Mucosa of rectum (tissue), 2 donors: ENCODE measurements around the gene PTPN6.
A peak's percentile ranks its signal among the peaks of the same experiment; 100 is the strongest.
"Not testable (repeated sequence)": the region's sequence is repeated elsewhere in the genome, so short reads cannot be mapped to it uniquely, and the experiment has no call there.

Experiments
- H3K27ac ChIP-seq, 2 donors: one replicate each; pipeline ENCODE4 v1.7.0; 2013; ENCODE audit warnings: inconsistent platforms in 2 of 2, low read depth in 2 of 2, low read length in 2 of 2
- H3K27me3 ChIP-seq, 2 donors: one replicate each; pipeline ENCODE4 v1.7.0; 2013; ENCODE audit warnings: low read length in 2 of 2; ENCODE audit not compliant: control insufficient read depth in 2 of 2, insufficient read depth in 2 of 2
- H3K36me3 ChIP-seq, 2 donors: one replicate each; pipeline ENCODE4 v1.7.0; 2013; ENCODE audit warnings: low read length in 2 of 2; ENCODE audit not compliant: control insufficient read depth in 2 of 2, insufficient read depth in 2 of 2
- H3K4me1 ChIP-seq, 2 donors: one replicate each; pipeline ENCODE4 v1.7.0; 2013; ENCODE audit warnings: low read length in 2 of 2, mild to moderate bottlenecking in 1 of 2; ENCODE audit not compliant: control insufficient read depth in 2 of 2, insufficient read depth in 2 of 2
- H3K4me3 ChIP-seq, 2 donors: one replicate each; pipeline ENCODE4 v1.7.0; 2013; ENCODE audit warnings: low read length in 2 of 2
- H3K9ac ChIP-seq, 2 donors: one replicate each; pipeline ENCODE4 v1.7.0; 2013; ENCODE audit warnings: low read length in 2 of 2, low read depth in 1 of 2, mild to moderate bottlenecking in 1 of 2
- H3K9me3 ChIP-seq, 2 donors: one replicate each; pipeline ENCODE4 v1.7.0; 2013; ENCODE audit warnings: low read length in 2 of 2; ENCODE audit not compliant: control insufficient read depth in 2 of 2
- donor health status: healthy.
- donor health status: Normal muscosa, but diverticular disease.

Gene PTPN6

GRCh38 chr12:6950811-6951540 lies at the start of gene PTPN6:
TSS of gene PTPN6 (plus strand) at chr12:6951356. CDS start at chr12:6951513, 157 bp downstream.
- H3K4me1 ChIP-seq: peaks cover 31 to 44% of the 10 kb centered on the region in 2 donors
- H3K27me3 ChIP-seq: no peaks in the 10 kb centered on the region
- H3K4me3 ChIP-seq: peak within 1 kb of the TSS; percentile 62 to 76
- no peaks in the 10 kb centered on the region for H3K9me3 ChIP-seq
- H3K27ac ChIP-seq: peak within 1 kb of the TSS; percentile 79 to 91
- peaks cover 4 to 19% of the 10 kb centered on the region in 2 donors for H3K36me3 ChIP-seq
- H3K9ac ChIP-seq: peak within 1 kb of the TSS; percentile 67 to 72

GRCh38 chr12:6902448-6902847 lies 48.7 kb upstream of the PTPN6 start:
- no peak overlapping the region for H3K9ac ChIP-seq
- no peaks in the 10 kb centered on the region for H3K36me3 ChIP-seq
- H3K27me3 ChIP-seq: no peaks in the 10 kb centered on the region
- no peak overlapping the region for H3K27ac ChIP-seq
- peaks cover 10 to 17% of the 10 kb centered on the region in 2 donors for H3K4me1 ChIP-seq
- no peak overlapping the region for H3K4me3 ChIP-seq
- H3K9me3 ChIP-seq: no peaks in the 10 kb centered on the region

GRCh38 chr12:6903722-6904121 lies 47.4 kb upstream of the PTPN6 start:
- no peaks in the 10 kb centered on the region for H3K9me3 ChIP-seq
- H3K36me3 ChIP-seq: no peaks in the 10 kb centered on the region
- no peak overlapping the region for H3K9ac ChIP-seq

GRCh38 chr12:6904280-6905276 lies 46.6 kb upstream of the PTPN6 start, which contains the start of gene LRRC23:
TSS of gene LRRC23 (plus strand) at chr12:6904822. CDS start at chr12:6905634, 812 bp downstream.
- Histone ChIP-seq H3K36me3 (no peaks in the 10 kb centered on the region), H3K27ac (peak within 1 kb of the TSS; percentile 70 to 79), H3K4me3 (peak within 1 kb of the TSS; percentile 92 to 97), H3K27me3 (no peaks in the 10 kb centered on the region), H3K9ac (peak within 1 kb of the TSS; percentile 82 to 93), H3K9me3 (no peaks in the 10 kb centered on the region), H3K4me1 (peaks cover 10 to 15% of the 10 kb centered on the region in 2 donors)

More at GRCh38 chr12:6903722-6904121, 47.4 kb upstream of the PTPN6 start:
- Histone ChIP-seq H3K4me3 (no peak overlapping the region), H3K4me1 (peaks cover 10 to 17% of the 10 kb centered on the region in 2 donors), H3K27ac (no peak overlapping the region), H3K27me3 (no peaks in the 10 kb centered on the region)

- Histone ChIP-seq H3K4me1 (peaks cover 10 to 13% of the 10 kb centered on the region in 2 donors), H3K27ac (peak overlapping the region in 1 of 2 donors; percentile 79), H3K9ac (peak overlapping the region in 1 of 2 donors; percentile 93), H3K9me3 (no peaks in the 10 kb centered on the region), H3K36me3 (no peaks in the 10 kb centered on the region), H3K4me3 (peak overlapping the region; percentile 92 to 97), H3K27me3 (no peaks in the 10 kb centered on the region)
Observed at GRCh38 chr12:6905414-6906040, 45.6 kb upstream of the PTPN6 start.

GRCh38 chr12:6908141-6908540 lies 43.0 kb upstream of the PTPN6 start:
- H3K36me3 ChIP-seq, H3K9ac ChIP-seq, H3K4me3 ChIP-seq, H3K9me3 ChIP-seq, H3K27ac ChIP-seq: not testable (repeated sequence)
- peaks cover 10 to 13% of the 10 kb centered on the region in 2 donors for H3K4me1 ChIP-seq
- peaks cover 0 to 14% of the 10 kb centered on the region in 2 donors for H3K27me3 ChIP-seq

GRCh38 chr12:6909421-6910145 lies 41.6 kb upstream of the PTPN6 start:
- no peaks in the 10 kb centered on the region for H3K36me3 ChIP-seq
- H3K9ac ChIP-seq: no peak overlapping the region
- peaks cover 6 to 11% of the 10 kb centered on the region in 2 donors for H3K4me1 ChIP-seq
- no peaks in the 10 kb centered on the region for H3K9me3 ChIP-seq
- no peak overlapping the region for H3K27ac ChIP-seq
- H3K4me3 ChIP-seq: no peak overlapping the region
- peaks cover 5 to 14% of the 10 kb centered on the region in 2 donors for H3K27me3 ChIP-seq

- Histone ChIP-seq H3K4me1 (peaks cover 7 to 8% of the 10 kb centered on the region in 2 donors), H3K27ac (no peak overlapping the region), H3K36me3 (peaks cover 0 to 3% of the 10 kb centered on the region in 2 donors), H3K4me3 (no peak overlapping the region), H3K9ac (no peak overlapping the region), H3K9me3 (no peaks in the 10 kb centered on the region), H3K27me3 (peaks cover 5 to 20% of the 10 kb centered on the region in 2 donors)
Observed at GRCh38 chr12:6912164-6912935, 38.8 kb upstream of the PTPN6 start.
